ENCODE data around the gene C2CD3. TPM values are rescaled to one million over a fixed set of nuclear protein-coding genes. Genes with fewer than 3 reads are reported as not detected.

The C2CD3 gene
- total and polyA plus RNA-seq, 4 donors: 3.1 to 14.5 (median 6.7) TPM

DNA sequence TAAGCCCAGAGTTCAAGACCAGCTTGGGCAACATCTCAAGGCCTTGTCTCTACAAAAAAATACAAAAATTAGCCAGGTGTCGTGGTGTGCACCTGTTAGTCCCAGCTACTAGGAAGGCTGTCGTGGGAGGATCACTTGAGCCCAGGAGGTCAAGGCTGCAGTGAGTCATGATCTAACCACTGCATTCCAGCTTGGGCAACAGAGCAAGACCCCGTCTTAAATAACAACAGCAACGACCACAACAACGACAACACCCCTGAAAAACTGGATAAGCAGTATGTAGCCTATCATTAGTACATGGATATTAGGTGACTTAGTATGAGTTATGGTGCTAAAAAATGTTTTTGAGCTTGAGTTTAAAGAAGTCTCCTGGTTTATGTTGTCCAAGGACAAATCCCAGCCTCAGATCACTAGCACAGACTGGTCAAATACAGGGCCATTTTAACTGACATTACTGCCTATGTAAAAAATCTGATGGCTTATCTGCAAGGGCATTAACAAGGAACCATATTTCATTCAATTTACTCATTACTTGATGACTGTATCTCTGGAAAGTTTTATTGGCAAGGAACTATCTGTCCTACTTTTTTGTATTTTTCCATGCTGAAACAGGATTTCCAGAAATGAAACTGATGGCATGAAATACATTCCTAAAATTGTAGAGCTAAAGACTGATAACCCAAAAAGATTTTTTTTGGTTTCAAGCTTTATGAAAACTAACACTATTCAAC is 23.4 kb downstream of the C2CD3 start:
- H3K9ac ChIP-seq (ENCODE audit: low read depth in 1 of 2, low read length in 2 of 2): no peak overlapping the region
- no peak overlapping the region for H3K27ac ChIP-seq (ENCODE audit: low read depth in 1 of 2, low read length in 2 of 2)
- no peaks in the 10 kb centered on the region for H3K36me3 ChIP-seq (ENCODE audit: control insufficient read depth in 4 of 4, insufficient read depth in 3 of 4, low read depth in 1 of 4, low read length in 3 of 4)
- H3K4me3 ChIP-seq (ENCODE audit: low read depth in 1 of 3, low read length in 3 of 3): no peak overlapping the region
- no peaks in the 10 kb centered on the region for H3K4me1 ChIP-seq (ENCODE audit: control insufficient read depth in 4 of 4, insufficient read depth in 4 of 4, low read length in 3 of 4)
- no peak for DNase-seq (ENCODE audit: low spot score)
- no peaks in the 10 kb centered on the region for H3K27me3 ChIP-seq (ENCODE audit: control insufficient read depth in 4 of 4, insufficient read depth in 4 of 4, low read length in 3 of 4)
- no peaks in the 10 kb centered on the region for H3K9me3 ChIP-seq (ENCODE audit: control insufficient read depth in 4 of 4, low read length in 3 of 4)
- WGBS: 96% methylated on average over 5 of the region's 5 CpGs
- TF ChIP-seq EGR1 (IDR thresholded peaks at IDR 0.05; ENCODE audit: low read depth in 2 of 2): no peak
- TF ChIP-seq RAD21 (IDR thresholded peaks at IDR 0.05): no peak
- TF ChIP-seq FOXA1 (IDR thresholded peaks at IDR 0.05): no peak
- TF ChIP-seq NR2F2 (IDR thresholded peaks at IDR 0.05): no peak
- TF ChIP-seq HNF4A (conservative IDR thresholded peaks at IDR 0.05): no peak
- no peak for TF ChIP-seq YY1 (IDR thresholded peaks at IDR 0.05)
- TF ChIP-seq SP1 (IDR thresholded peaks at IDR 0.05): no peak
- no peak for TF ChIP-seq TAF1 (conservative IDR thresholded peaks at IDR 0.05)
- TF ChIP-seq RXRA (IDR thresholded peaks at IDR 0.05): no peak
- TF ChIP-seq HNF4G (IDR thresholded peaks at IDR 0.05): no peak
- no peak for TF ChIP-seq GABPA (IDR thresholded peaks at IDR 0.05 in 1 of 2, conservative IDR thresholded peaks at IDR 0.05 in 1 of 2)

- 98% methylated on average over 4 of the region's 4 CpGs for WGBS
These were observed 26.2 kb downstream of the C2CD3 start for GRCh38 chr11:74144592-74144991.

DNA sequence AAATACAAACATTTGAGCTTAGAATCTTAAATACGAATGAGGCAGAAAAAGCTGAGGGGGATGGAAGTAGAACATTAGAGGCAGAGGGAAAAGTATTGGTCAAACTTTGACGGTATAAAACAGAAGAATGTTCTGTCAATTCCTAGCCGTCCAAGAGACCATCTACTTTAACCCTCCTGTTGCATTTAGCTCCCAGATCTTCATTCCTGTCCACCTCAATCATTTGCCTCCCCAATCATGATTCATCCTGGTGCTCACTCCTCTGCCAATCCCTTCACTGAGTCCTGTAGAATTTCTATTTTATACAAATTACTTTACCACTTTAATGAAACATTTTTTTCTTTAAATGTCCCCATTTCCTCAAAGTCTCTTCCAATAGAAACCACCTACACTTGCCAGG is 28.2 kb downstream of the C2CD3 start:
- Histone ChIP-seq H3K9ac (ENCODE audit: low read depth in 1 of 2, low read length in 2 of 2) (no peak overlapping the region), H3K36me3 (ENCODE audit: control insufficient read depth in 4 of 4, insufficient read depth in 3 of 4, low read depth in 1 of 4, low read length in 3 of 4) (peaks cover 0 to 5% (median 0%) of the 10 kb centered on the region in 4 donors), H3K4me3 (ENCODE audit: low read depth in 1 of 3, low read length in 3 of 3) (no peak overlapping the region), H3K4me1 (ENCODE audit: control insufficient read depth in 4 of 4, insufficient read depth in 4 of 4, low read length in 3 of 4) (no peaks in the 10 kb centered on the region), H3K27me3 (ENCODE audit: control insufficient read depth in 4 of 4, insufficient read depth in 4 of 4, low read length in 3 of 4) (no peaks in the 10 kb centered on the region), H3K27ac (ENCODE audit: low read depth in 1 of 2, low read length in 2 of 2) (no peak overlapping the region), H3K9me3 (ENCODE audit: control insufficient read depth in 4 of 4, low read length in 3 of 4) (no peaks in the 10 kb centered on the region)
- no peak for DNase-seq (ENCODE audit: low spot score)
- TF ChIP-seq ZBTB33 (IDR thresholded peaks at IDR 0.05): no peak
- TF ChIP-seq YY1 (IDR thresholded peaks at IDR 0.05): no peak
- no peak for TF ChIP-seq HNF4A (conservative IDR thresholded peaks at IDR 0.05)
- WGBS: 94% methylated on average over 3 of the region's 3 CpGs

More at GRCh38 chr11:74144592-74144991, 26.2 kb downstream of the C2CD3 start:
- Histone ChIP-seq H3K4me3 (ENCODE audit: low read depth in 1 of 3, low read length in 3 of 3) (no peak overlapping the region), H3K27ac (ENCODE audit: low read depth in 1 of 2, low read length in 2 of 2) (no peak overlapping the region), H3K4me1 (ENCODE audit: control insufficient read depth in 4 of 4, insufficient read depth in 4 of 4, low read length in 3 of 4) (no peaks in the 10 kb centered on the region), H3K36me3 (ENCODE audit: control insufficient read depth in 4 of 4, insufficient read depth in 3 of 4, low read depth in 1 of 4, low read length in 3 of 4) (no peaks in the 10 kb centered on the region), H3K27me3 (ENCODE audit: control insufficient read depth in 4 of 4, insufficient read depth in 4 of 4, low read length in 3 of 4) (no peaks in the 10 kb centered on the region), H3K9me3 (ENCODE audit: control insufficient read depth in 4 of 4, low read length in 3 of 4) (no peaks in the 10 kb centered on the region), H3K9ac (ENCODE audit: low read depth in 1 of 2, low read length in 2 of 2) (no peak overlapping the region)
- no peak for TF ChIP-seq JUND (IDR thresholded peaks at IDR 0.05)
- TF ChIP-seq, protein P1, sequence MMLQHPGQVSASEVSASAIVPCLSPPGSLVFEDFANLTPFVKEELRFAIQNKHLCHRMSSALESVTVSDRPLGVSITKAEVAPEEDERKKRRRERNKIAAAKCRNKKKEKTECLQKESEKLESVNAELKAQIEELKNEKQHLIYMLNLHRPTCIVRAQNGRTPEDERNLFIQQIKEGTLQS (IDR thresholded peaks at IDR 0.05): no peak
- TF ChIP-seq FOXA1 (IDR thresholded peaks at IDR 0.05): no peak
- no peak for TF ChIP-seq MAX (IDR thresholded peaks at IDR 0.05)
- DNase-seq (ENCODE audit: low spot score): no peak

Data from liver (tissue), 9 donors.